GM18907 (cell line): ENCODE data around the gene CRADD.
"Not testable (repeated sequence)": the region's sequence is repeated elsewhere in the genome, so short reads cannot be mapped to it uniquely, and the experiment has no call there.

ENCODE experiments used
- ATAC-seq: cut with Tn5 transposase; IDR thresholded peaks from one replicate; pipeline ENCODE4 v1.9.1; 2021; ENCODE audit warnings: mild to moderate bottlenecking, moderate library complexity; ENCODE audit not compliant: unreplicated experiment

The CRADD gene

DNA sequence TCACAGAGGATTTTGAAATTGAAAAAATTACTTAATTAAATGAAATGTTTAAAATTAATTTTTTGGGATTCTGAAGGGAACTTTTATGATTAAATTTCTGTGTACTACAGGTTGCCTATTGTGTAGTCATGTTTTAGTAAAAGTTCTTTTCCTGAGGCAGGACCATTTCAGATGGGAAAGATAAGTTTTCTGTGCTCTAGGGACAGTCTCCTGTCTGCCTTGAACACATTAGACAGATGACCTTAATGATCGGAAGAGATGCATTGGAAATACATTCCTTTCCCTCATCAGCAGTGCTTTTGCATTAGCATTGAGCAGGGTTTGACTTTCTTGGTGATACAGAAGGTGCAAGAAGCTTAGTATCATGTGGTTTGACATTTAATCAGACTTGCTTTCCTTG is 28.1 kb downstream of the CRADD start:
- no peak for ATAC-seq

DNA sequence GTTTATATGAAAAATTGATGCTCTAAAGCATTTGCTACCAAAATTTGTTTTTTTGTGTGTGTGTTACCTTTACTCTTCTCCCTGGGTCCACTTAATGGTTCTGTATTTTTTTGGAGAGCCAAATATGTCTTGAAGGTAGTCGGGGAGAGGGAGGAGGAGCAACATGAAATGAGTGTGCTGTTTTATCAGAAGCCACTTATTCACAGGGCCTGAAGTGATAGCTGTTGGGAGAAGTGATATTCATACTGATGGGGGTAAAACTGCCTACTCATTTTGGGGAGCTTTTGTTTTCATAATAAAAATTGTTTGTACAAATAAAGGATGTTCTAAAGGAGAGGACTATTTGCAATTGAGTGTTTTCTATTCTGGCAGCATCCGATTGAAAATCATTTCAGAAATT is 29.2 kb downstream of the CRADD start:
- no peak for ATAC-seq

DNA sequence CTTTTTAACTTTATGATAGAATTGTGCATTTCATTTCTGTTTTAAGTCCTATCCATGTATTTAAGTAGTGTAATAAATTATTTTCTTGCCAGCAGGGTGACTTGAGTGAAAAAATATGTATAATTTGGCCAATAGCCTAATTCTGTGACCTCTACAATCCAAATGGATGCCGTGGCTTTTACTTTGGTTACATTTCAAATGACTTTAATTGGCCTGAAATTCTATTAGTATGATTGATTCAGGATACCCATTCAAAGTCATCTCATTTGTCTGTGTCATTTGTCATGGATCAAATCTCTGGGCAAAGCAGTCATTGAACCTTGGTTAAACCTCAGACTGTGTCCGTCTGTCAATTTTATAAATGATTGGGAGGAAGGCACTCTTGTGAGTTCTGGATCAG is 29.6 kb downstream of the CRADD start:
- ATAC-seq: no peak

DNA sequence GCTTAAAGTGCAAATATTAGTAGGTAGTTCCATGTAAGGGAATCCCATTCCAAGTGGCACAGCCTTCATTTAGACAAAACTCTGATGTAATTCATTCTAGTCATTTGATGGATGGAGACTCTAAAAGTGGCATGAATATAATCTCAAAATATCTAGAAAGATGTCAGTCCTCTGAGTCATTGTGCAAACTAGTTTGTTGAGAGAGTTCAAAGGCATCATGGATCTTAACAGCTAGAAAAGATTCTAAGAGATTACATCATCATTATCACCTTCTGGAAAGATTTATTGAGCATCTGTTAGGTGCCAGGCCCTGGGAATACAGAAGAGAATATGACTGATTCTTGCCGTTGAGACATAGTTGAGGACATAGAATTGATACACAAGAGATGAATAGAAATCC is 30.7 kb downstream of the CRADD start:
- ATAC-seq: no peak

DNA sequence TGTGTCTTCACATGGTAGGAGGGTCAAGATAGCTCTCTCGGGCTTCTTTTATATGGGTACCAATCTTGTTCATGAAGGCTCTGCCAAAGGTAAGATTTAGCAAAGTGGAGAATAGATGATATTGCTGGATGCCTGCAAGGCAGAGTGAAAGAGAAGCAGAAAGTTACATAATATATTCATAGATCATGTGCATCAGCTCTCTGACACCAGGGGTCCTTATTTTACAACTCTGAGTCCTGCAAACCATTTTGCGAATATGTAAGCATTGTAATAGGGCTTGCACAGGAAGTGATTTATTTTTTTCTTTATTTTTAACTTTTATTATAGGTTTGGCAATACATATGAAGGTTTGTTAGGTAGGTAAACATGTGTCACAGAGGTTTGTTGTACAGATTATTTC is 31.8 kb downstream of the CRADD start:
- ATAC-seq: no peak

DNA sequence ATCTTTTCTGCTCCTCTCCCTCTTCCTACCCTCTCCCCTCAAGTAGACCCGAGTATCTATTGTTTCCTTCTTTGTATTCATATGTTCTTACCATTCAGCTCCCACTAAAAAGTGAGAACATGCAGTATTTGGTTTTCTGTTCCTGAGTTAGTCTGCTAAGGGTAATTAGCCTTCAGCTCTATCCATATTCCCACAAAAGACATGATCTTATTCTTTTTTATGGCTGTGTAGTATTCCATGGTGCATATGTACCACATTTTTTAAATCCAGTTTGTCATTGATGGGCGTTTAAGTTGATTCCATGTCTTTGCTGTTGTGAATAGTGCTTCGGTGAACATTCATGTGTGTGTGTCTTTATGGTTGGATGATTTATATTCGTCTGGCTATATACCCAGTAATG is 32.2 kb downstream of the CRADD start:
- no peak for ATAC-seq

DNA sequence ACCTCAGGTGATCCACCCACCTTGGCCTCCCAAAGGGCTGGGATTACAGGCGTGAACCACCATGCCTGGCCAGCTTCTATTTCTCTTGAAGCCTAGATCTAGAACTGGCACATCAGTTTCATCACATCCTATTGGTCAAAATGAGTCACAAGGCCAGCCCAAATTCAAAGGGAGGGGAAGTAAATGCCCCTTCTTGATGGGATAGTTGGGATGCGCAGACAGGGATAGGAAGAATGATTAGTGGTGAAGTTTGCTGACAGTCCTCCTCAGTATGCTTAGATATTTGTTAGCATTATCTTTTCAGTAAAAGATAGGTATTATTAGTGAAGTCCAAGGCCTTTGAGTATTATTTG is 33.4 kb downstream of the CRADD start:
- no peak for ATAC-seq

DNA sequence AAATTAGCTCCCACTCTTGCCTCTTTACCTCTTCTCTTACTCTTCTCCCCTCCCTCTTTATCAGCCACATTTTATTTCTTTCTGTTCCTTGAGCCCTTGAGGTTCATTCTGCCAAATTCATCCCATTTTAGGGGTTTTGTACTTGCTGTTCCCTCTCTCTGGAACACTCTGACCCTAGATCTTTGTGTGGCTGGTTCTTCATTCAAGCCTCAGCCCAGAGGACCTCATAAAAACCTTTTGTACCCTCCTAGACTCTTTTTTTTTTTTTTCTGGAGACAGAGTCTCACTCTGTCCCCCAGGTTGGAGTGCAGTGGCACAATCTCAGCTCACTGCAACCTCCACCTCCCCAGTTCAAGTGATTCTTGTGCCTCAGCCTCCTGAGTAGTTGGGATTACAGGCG is 34.3 kb downstream of the CRADD start:
- not testable (repeated sequence) for ATAC-seq

DNA sequence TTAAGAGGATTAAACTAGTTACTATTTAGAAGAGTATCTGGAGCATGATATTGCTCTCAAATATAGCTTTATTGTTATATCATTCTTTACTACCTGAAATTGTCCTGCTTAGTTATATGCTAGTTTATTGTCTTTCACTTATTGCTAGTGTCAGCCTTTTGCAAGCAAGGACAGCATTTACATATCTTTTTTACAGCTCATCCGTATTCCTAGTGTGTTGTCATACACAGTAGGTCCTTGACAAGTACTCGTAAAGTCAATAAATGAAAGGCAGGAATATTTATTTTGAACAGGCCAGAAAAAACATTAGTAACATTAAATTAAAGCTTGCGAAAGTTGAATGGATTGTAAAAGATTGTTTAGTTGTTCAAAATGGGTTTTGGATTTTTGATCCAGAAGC is 35.0 kb downstream of the CRADD start:
- ATAC-seq: no peak

DNA sequence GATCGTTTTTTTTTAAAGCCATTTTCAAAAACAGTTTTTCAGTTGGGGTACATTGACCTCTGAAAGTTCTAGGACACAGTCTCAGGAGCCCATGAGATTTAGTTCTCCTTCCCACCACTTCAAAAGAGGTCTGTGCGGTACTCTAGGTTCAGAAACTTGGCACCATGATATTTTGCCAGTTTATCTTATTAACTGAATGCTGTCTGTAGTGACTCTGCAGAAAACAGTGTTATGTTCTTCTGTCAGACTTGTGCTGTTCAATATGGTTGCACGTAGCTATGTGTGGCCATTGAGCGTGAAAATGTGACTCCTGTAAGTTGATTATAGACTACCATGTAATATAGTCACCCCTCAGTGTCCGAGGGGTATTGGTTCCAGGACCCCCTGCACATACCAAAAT is 35.9 kb downstream of the CRADD start:
- no peak for ATAC-seq

DNA sequence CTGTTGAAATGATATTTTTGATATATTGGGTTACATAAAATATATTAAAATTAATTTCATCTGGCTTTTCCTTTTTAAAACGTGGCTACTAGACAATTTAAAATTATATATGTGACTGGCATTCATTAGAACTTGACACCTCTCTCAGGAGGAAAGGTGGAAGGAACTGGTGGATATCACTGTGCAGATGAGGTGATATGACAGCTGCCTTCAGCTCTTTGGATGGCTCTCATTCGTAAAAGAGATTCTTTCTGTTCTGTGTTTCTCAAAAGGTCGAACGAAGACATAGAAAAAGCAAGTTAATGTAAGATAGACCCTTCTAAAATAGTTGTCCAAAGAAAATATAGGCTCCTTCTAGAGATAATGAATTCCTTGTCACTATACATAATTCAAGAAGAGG is 36.6 kb downstream of the CRADD start:
- ATAC-seq: no peak

DNA sequence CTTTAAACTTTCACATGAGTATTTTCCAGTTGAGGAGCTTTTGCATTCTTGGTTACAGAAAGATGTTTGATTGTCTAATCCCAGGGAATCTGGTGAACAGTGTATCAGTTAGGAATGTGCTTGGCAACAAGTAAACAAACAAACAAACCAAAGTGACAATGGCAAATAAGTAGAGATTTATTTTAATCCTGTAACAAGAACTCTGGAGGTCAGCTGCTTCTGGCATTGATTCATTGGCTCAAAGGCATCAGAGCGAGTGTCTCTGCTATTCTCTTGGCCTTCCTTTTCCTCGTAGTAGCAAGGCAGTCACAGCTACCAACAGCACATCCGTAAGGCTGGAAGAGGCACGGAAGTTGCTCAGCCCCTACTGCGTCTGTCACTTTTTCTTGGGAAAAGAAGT is 37.2 kb downstream of the CRADD start:
- no peak for ATAC-seq

DNA sequence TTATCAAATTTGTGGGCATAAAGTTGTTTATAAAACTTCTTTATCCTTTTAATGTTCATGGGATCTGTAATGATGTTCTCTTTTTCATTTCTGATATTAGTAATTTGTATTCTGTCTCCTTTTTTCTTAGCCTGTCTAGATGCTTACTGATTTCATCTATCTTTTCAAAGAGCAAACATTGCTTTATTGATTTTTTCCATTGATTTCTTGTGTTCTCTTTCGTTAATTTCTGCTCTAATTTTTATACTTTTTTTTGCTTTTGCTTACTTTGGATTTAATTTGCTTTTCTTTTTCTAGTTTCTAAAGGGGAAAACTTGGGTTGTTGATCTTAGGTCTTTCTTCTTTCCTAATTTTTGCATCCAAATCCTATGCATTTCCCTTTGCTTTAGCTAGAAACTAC is 42.5 kb downstream of the CRADD start:
- no peak for ATAC-seq

DNA sequence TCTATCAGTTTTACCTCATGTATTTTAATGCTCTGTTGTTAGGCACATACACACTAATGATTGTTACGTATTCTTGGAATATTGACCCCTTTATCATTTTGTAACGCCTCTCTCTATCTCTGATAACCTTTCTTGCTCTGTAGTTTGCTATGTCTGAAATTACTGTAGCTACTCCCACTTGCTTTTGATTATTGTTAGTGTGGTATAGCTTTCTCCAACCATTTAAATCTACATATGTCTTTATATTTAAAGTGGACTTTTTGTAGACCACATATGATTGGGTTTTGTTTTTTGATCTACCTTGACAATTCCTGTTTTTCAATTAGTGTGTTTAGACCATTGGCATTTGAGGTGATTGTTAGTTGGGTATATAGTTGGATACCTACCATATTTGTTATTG is 43.4 kb downstream of the CRADD start:
- ATAC-seq: no peak

DNA sequence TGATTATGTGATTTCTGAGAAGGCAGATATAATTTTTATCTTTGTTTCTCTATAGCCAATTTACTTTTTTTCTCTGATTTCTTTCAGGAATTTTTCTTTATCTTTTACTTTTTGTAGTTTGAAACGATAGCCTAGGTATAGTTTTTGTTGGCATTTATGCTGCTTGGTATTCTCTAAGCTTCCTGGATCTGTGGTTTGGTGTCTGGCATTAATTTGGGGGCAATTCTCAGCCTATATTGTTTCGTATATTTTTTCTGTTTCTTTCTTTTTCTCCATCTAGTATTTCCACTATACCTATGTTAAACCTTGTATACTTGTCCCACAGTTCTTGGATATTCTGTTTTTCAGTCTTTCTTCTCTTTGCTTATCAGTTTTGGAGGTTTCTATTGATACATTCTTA is 45.0 kb downstream of the CRADD start:
- ATAC-seq: no peak

DNA sequence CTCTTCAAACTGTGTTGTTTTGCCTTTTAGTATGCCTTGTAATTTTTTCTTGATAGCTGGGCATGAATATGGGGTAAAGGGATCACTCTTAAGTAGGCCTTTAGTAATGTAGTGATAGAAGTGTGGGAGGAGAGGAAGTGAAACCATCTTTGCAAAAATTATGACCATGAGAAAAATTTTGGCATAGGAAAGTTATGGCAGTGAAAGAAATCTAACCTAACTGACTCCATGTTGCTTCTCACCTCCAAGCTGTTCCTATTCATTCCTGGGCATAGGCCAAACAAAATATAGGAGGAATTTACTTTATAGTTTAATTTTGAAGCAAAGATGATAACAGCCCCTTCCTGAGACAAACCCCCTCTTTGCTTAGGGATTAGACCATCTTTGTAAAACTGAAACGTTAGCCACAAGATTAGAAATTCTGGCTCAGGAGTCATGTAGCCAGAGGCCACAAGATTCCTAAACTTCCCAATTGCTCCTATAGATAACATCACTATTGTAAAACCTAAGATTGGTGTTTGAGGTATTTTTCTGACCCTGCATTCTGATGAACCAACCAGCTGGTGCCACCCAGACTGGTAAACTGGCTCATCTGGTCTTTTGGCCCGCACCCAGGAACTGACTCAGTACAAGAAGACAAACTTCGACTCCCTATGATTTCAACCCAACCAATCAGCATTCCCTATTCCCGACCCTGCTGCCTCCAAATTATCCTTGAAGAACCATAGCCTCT is 45.8 kb downstream of the CRADD start:
- no peak for ATAC-seq

DNA sequence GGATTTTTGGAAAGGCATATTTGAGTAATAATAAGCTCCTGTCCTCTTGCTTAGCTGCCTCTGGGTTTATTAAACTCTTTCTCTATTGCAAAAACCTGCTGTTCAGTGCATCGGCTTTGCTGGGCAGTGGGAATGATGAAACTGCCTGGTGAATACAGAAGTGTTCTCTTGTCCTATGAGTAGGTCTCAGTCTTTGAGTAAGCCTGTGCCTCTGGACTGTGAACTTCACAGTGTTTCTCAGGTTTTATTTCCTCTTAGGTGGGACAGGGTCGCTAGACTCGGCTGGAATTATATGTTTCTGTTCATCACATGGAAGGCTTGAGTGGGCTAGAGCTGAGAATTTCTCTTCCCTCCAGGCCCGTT is 46.4 kb downstream of the CRADD start:
- no peak for ATAC-seq

DNA sequence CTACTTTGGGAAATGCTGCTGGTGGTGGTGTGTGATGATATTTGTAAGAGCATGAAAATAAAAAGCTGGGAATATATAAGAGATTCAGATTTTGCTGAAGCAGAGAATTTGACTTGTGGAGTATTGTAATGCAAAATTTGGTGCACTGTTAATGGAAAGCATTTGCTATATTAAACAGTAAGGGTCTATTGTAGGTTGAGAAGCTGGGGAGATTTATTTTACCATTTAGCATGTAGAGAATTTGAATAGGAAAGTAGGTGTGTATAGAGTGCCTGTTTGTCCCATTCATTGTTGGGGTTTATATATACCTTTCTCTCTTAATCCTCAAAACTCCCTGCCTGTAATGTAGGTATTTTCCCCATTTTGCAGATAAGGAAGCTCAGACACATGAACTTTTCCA is 48.4 kb downstream of the CRADD start:
- no peak for ATAC-seq

DNA sequence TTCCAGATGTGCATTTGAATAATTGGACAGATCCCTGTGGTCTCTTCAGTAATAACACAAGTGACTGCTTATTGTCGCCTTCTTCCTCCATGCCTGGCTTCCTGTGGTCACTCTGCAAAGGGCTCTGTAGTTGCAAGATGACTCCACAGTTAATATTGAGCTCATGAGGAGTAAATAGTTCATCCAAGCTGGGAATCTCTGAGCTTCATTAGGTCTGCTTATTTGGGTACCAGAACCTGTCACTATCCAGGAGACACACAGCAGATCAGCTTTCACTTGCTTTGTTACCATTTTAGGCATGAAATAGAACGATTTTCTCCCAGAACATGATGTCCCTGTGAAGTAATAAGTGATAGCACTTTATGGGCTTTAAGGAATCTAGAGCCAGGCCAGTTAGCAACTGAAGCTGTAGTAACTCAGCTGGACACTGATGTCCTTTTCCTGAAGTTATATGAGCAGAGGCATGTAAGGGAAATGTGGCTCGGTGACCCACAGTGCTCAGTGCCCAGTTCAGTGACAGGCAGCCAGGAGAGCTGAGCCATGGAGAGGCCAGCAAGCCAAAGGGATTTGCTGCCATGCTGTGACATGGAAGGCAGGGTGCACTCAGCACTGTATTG is 50.1 kb downstream of the CRADD start:
- peak; percentile 63 for ATAC-seq

DNA sequence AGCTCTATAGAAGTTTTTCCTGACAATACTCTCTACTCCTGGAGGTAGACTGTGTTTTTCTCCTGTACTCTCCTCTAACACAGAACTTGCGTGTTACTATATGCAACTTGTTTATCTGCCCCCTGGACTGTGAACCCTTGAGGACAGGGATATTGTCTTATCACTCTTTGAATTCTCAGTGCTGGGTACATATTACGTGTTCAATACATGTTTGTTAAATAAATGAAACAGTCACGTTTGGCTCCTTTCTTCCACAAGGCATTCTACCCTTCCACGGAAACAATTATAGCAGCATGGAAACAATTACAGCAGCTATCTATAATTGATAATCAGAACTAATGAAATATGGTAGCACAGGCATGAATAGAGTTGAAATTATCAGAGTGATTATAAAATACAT is 50.7 kb downstream of the CRADD start:
- ATAC-seq: no peak

DNA sequence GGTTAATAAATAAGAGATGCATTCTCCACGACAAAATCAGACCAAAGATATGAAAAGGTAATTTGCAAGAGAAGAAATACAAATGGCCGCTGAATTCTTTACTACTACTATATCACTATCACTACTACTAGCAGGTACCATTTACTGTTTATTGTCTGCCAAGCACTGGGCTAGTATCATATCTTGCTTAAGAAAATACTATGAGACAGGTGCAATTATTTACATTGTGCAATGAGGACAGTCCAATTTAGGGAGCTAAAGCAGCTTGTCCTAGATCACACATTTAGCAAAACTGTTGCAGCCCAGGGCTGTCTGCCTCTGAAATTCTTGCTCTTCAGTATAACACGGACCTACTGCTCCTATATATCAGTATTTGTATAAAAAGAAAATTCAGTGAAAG is 52.8 kb downstream of the CRADD start:
- no peak for ATAC-seq

DNA sequence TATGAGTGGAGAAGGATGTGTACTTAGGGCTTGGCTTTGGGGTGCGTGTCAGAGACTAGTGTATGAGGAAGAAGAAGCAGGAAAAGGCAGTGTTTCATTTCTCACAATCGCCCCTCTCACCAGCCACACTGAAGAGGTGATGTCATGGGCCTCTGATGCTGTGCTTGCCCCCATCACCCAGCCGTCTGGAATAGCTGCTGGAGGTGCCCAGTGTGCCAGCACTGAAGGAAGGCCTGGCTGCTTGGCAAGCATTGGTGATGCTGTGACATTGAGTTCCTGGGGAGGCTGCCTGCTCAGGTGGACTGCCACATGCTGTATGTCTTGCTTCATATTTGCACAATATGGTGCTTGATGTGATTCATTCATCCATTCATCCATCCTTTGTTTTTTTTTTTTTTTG is 56.2 kb downstream of the CRADD start:
- no peak for ATAC-seq

DNA sequence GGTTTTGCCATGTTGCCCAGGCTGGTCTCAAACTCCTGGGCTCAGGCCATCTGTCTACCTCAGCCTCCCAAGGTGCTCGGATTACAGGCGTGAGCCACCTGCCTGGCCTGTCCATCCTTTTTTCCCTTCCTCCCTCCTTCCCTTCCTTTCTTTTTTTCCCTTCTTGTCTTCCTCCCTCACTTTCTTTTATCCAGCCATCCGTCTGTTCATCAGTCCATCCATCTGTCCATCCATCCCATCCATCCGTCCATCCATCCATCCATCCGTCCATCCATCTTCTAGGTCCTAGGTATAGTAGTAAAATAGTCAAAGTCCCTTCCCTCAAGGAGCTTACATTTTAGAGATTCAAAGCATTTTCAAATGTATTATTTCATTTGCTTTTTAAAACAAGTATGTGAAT is 56.8 kb downstream of the CRADD start:
- ATAC-seq: no peak
